ENCODE data around the gene NT5DC4.
A peak's percentile ranks its signal among the peaks of the same experiment; 100 is the strongest.

NT5DC4 gene

DNA sequence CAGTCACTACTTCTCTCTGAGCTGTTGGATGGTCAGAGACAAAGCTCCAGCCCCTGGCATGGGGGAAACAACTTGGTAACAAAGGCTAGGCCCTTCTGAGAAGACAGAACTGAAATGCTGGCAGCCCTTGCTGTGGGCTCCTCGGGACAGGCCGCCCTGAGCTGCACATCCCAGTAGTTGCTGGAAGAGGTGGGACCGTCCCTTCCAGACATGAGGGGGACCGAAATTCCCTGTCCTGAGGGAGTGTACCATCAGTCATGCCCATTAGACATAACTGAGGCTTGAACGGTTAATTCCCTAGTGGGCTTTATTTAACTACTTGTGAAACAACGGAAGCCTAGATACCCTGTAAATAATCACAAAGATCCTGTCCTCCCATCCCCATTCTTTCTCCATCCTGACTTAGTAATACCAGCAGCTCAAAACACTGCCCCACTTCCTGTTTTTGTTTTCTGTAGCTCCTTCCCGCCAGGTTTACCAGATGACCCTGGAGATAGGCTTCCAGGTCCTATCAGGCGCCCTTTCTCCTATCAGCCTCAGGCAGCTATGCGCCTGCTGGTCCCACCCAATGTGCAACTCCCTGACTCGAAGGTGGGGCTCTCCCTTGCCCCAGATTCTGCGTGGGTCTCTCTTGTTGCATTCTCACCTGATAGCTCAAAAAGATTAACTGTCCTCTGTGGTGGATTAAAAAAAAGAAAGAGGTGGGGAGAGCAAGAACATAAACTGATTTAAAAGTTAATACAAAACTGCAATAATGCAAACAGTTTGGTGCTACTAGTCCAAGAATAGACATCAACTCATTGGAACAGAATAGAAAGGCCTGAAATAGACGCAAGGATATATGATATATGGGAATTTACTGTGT is 37.0 kb upstream of the NT5DC4 start:
- Histone ChIP-seq H3K27me3 (replicated peaks in 2 of 5; ENCODE audit: control insufficient read depth in 4 of 5, insufficient read depth in 5 of 5, low read length in 4 of 5) (no peaks in the 10 kb centered on the region), H3K36me3 (ENCODE audit: control insufficient read depth in 4 of 4, insufficient read depth in 4 of 4, low read length in 3 of 4) (no peaks in the 10 kb centered on the region), H3K4me1 (ENCODE audit: control extremely low read depth in 1 of 4, control insufficient read depth in 4 of 4, insufficient read depth in 4 of 4, low read length in 3 of 4) (peaks cover 2 to 36% (median 11%) of the 10 kb centered on the region in 4 experiments), H3K9me3 (ENCODE audit: control extremely low read depth in 1 of 5, control insufficient read depth in 4 of 5, insufficient read depth in 2 of 5, low read depth in 1 of 5, low read length in 4 of 5) (no peaks in the 10 kb centered on the region), H3K27ac (ENCODE audit: insufficient read depth in 1 of 2, low read depth in 1 of 2, low read length in 2 of 2, poor library complexity in 1 of 2, severe bottlenecking in 2 of 2) (peak overlapping the region in 1 of 2 experiments; percentile 16), H3K4me3 (ENCODE audit: control insufficient read depth in 1 of 7, extremely low read depth in 1 of 7, insufficient read depth in 4 of 7, low read depth in 2 of 7, low read length in 6 of 7) (no peak overlapping the region)
- DNase-seq = peak in 2 of 3 donors; percentile 42 to 57
- CTCF ChIA-PET = interaction anchor here (0.7 to 16.8 kb wide), 10 partner anchors 9 to 83 kb away, joined by 3 to 210 read pairs (median 4); partner anchors contain the start of gene NT5DC4
- POLR2A ChIA-PET = no interaction called here
- WGBS (ENCODE audit: insufficient coverage) = 96% methylated on average over 10 of the region's 12 CpGs

DNA sequence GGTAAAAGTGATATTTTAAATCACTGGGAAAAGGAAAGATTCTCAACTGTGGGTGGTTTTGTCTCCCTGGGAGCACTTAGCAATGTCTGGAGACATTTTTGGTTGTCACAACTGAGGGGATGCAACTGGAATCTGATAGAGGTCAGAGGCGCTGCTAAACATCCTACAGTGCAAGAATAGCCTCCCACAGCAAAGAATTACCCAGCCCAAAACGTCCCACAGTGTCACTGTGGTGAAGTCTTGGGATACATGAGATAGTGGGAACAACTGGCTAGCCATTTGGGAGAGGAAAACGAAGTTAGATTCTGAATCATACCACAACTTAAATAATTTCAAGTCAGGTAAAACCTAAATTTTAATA is 36.4 kb upstream of the NT5DC4 start:
- Histone ChIP-seq H3K4me3 (ENCODE audit: control insufficient read depth in 1 of 7, extremely low read depth in 1 of 7, insufficient read depth in 4 of 7, low read depth in 2 of 7, low read length in 6 of 7) (no peak overlapping the region), H3K4me1 (ENCODE audit: control extremely low read depth in 1 of 4, control insufficient read depth in 4 of 4, insufficient read depth in 4 of 4, low read length in 3 of 4) (peaks cover 2 to 36% (median 11%) of the 10 kb centered on the region in 4 experiments), H3K27ac (ENCODE audit: insufficient read depth in 1 of 2, low read depth in 1 of 2, low read length in 2 of 2, poor library complexity in 1 of 2, severe bottlenecking in 2 of 2) (no peak overlapping the region), H3K36me3 (ENCODE audit: control insufficient read depth in 4 of 4, insufficient read depth in 4 of 4, low read length in 3 of 4) (no peaks in the 10 kb centered on the region), H3K27me3 (replicated peaks in 2 of 5; ENCODE audit: control insufficient read depth in 4 of 5, insufficient read depth in 5 of 5, low read length in 4 of 5) (no peaks in the 10 kb centered on the region), H3K9me3 (ENCODE audit: control extremely low read depth in 1 of 5, control insufficient read depth in 4 of 5, insufficient read depth in 2 of 5, low read depth in 1 of 5, low read length in 4 of 5) (no peaks in the 10 kb centered on the region)
- POLR2A ChIA-PET = no interaction called here
- DNase-seq = no peak
- WGBS (ENCODE audit: insufficient coverage) = no CpG with 5 or more reads among the region's 3 CpGs
- CTCF ChIA-PET = interaction anchor here (1.0 to 16.8 kb wide), 11 partner anchors 8 to 149 kb away, joined by 3 to 210 read pairs (median 5); partner anchors contain the start of gene NT5DC4

GRCh38 chr2:112685271-112685884 is 35.4 kb upstream of the NT5DC4 start:
- Histone ChIP-seq H3K4me1 (ENCODE audit: control extremely low read depth in 1 of 4, control insufficient read depth in 4 of 4, insufficient read depth in 4 of 4, low read length in 3 of 4) (peaks cover 2 to 36% (median 11%) of the 10 kb centered on the region in 4 experiments), H3K36me3 (ENCODE audit: control insufficient read depth in 4 of 4, insufficient read depth in 4 of 4, low read length in 3 of 4) (no peaks in the 10 kb centered on the region), H3K9me3 (ENCODE audit: control extremely low read depth in 1 of 5, control insufficient read depth in 4 of 5, insufficient read depth in 2 of 5, low read depth in 1 of 5, low read length in 4 of 5) (no peaks in the 10 kb centered on the region), H3K27ac (ENCODE audit: insufficient read depth in 1 of 2, low read depth in 1 of 2, low read length in 2 of 2, poor library complexity in 1 of 2, severe bottlenecking in 2 of 2) (no peak overlapping the region), H3K27me3 (replicated peaks in 2 of 5; ENCODE audit: control insufficient read depth in 4 of 5, insufficient read depth in 5 of 5, low read length in 4 of 5) (no peaks in the 10 kb centered on the region), H3K4me3 (ENCODE audit: control insufficient read depth in 1 of 7, extremely low read depth in 1 of 7, insufficient read depth in 4 of 7, low read depth in 2 of 7, low read length in 6 of 7) (no peak overlapping the region)
- CTCF ChIA-PET = interaction anchor here (0.5 to 16.8 kb wide), 13 partner anchors 9 to 148 kb away, joined by 3 to 210 read pairs (median 4); partner anchors contain the start of gene NT5DC4
- POLR2A ChIA-PET = no interaction called here
- 88% methylated on average over 2 of the region's 4 CpGs for WGBS (ENCODE audit: insufficient coverage)
- peak in 2 of 3 donors; percentile 50 to 56 for DNase-seq

GRCh38 chr2:112686348-112687217 is 34.2 kb upstream of the NT5DC4 start:
- Histone ChIP-seq H3K4me1 (ENCODE audit: control extremely low read depth in 1 of 4, control insufficient read depth in 4 of 4, insufficient read depth in 4 of 4, low read length in 3 of 4) (peaks cover 2 to 47% (median 21%) of the 10 kb centered on the region in 4 experiments), H3K9me3 (ENCODE audit: control extremely low read depth in 1 of 5, control insufficient read depth in 4 of 5, insufficient read depth in 2 of 5, low read depth in 1 of 5, low read length in 4 of 5) (no peaks in the 10 kb centered on the region), H3K4me3 (ENCODE audit: control insufficient read depth in 1 of 7, extremely low read depth in 1 of 7, insufficient read depth in 4 of 7, low read depth in 2 of 7, low read length in 6 of 7) (no peak overlapping the region), H3K27me3 (replicated peaks in 2 of 5; ENCODE audit: control insufficient read depth in 4 of 5, insufficient read depth in 5 of 5, low read length in 4 of 5) (no peaks in the 10 kb centered on the region), H3K36me3 (ENCODE audit: control insufficient read depth in 4 of 4, insufficient read depth in 4 of 4, low read length in 3 of 4) (no peaks in the 10 kb centered on the region), H3K27ac (ENCODE audit: insufficient read depth in 1 of 2, low read depth in 1 of 2, low read length in 2 of 2, poor library complexity in 1 of 2, severe bottlenecking in 2 of 2) (peak overlapping the region in 1 of 2 experiments; percentile 39)
- peak in 2 of 3 donors; percentile 42 to 50 for DNase-seq
- 80% methylated on average over 13 of the region's 15 CpGs for WGBS (ENCODE audit: insufficient coverage)
- CTCF ChIA-PET = interaction anchor here (0.6 to 16.8 kb wide), 7 partner anchors 11 to 86 kb away, joined by 3 to 210 read pairs (median 4); partner anchors contain the start of gene NT5DC4
- POLR2A ChIA-PET = interaction anchor here (0.6 kb wide), 1 partner anchor 56 kb away, joined by 7 read pairs; no protein-coding TSS in a partner anchor

- peaks cover 2 to 53% (median 27%) of the 10 kb centered on the region in 4 experiments for H3K4me1 ChIP-seq (ENCODE audit: control extremely low read depth in 1 of 4, control insufficient read depth in 4 of 4, insufficient read depth in 4 of 4, low read length in 3 of 4)
- CTCF ChIA-PET = interaction anchor here (0.8 to 16.8 kb wide), 7 partner anchors 11 to 58 kb away, joined by 3 to 210 read pairs (median 10); partner anchors contain the start of gene NT5DC4
- DNase-seq = no peak
Measured at GRCh38 chr2:112687522-112687921, 33.3 kb upstream of the NT5DC4 start.

DNA sequence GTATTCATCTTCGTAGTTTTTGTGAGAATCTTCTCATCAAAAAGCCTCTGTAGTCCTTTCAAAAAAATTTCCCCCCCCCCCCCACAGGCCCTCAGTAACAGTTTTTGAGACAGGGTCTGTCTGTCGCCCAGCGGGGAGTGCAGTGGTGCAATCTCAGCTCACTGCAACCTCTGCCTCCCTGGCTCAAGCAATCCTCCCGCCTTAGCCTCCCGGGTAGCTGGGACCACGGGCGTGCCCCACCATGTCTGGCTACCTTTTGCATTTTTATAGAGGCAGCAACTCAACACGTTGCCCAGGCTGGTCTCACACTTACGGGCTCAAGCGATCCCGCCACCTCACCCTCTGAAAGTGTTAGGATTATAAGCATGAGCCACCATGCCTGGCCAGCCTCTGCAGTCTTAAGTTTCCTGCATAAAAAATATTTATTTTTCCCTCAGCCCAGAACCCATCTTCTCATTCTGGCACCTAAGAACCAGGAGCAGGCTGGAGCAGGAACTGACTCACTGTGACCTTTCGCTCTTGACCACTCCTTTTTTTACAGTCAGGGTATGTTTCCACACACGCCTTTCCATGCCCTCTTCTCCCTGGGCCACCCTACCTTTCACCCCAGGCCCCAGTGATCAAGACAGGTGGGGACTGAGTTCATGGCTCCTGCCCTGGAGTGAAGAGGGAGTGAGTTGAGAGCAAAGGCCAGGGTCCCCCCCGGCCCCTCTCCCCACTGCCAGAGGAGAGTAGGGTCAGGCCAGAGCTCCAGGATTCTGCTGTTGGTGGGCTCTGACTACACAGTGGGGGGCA is 32.5 kb upstream of the NT5DC4 start:
- no peak overlapping the region for H3K27ac ChIP-seq (ENCODE audit: insufficient read depth in 1 of 2, low read depth in 1 of 2, low read length in 2 of 2, poor library complexity in 1 of 2, severe bottlenecking in 2 of 2)
- no peak for DNase-seq

More at GRCh38 chr2:112687522-112687921, 33.3 kb upstream of the NT5DC4 start:
- Histone ChIP-seq H3K36me3 (ENCODE audit: control insufficient read depth in 4 of 4, insufficient read depth in 4 of 4, low read length in 3 of 4) (no peaks in the 10 kb centered on the region), H3K27me3 (replicated peaks in 2 of 5; ENCODE audit: control insufficient read depth in 4 of 5, insufficient read depth in 5 of 5, low read length in 4 of 5) (no peaks in the 10 kb centered on the region), H3K9me3 (ENCODE audit: control extremely low read depth in 1 of 5, control insufficient read depth in 4 of 5, insufficient read depth in 2 of 5, low read depth in 1 of 5, low read length in 4 of 5) (no peaks in the 10 kb centered on the region), H3K27ac (ENCODE audit: insufficient read depth in 1 of 2, low read depth in 1 of 2, low read length in 2 of 2, poor library complexity in 1 of 2, severe bottlenecking in 2 of 2) (no peak overlapping the region), H3K4me3 (ENCODE audit: control insufficient read depth in 1 of 7, extremely low read depth in 1 of 7, insufficient read depth in 4 of 7, low read depth in 2 of 7, low read length in 6 of 7) (no peak overlapping the region)
- WGBS (ENCODE audit: insufficient coverage) = 95% methylated on average over 5 of the region's 6 CpGs
- POLR2A ChIA-PET = interaction anchor here (0.7 kb wide), 1 partner anchor 17 kb away, joined by 3 read pairs; no protein-coding TSS in a partner anchor

More for the DNA sequence above, 32.5 kb upstream of the NT5DC4 start:
- CTCF ChIA-PET = interaction anchor here (0.8 to 16.8 kb wide), 9 partner anchors 11 to 59 kb away, joined by 3 to 210 read pairs (median 4); partner anchors contain the start of genes NT5DC4 and SLC20A1
- Histone ChIP-seq H3K4me3 (ENCODE audit: control insufficient read depth in 1 of 7, extremely low read depth in 1 of 7, insufficient read depth in 4 of 7, low read depth in 2 of 7, low read length in 6 of 7) (no peak overlapping the region), H3K36me3 (ENCODE audit: control insufficient read depth in 4 of 4, insufficient read depth in 4 of 4, low read length in 3 of 4) (no peaks in the 10 kb centered on the region), H3K27me3 (replicated peaks in 2 of 5; ENCODE audit: control insufficient read depth in 4 of 5, insufficient read depth in 5 of 5, low read length in 4 of 5) (no peaks in the 10 kb centered on the region), H3K4me1 (ENCODE audit: control extremely low read depth in 1 of 4, control insufficient read depth in 4 of 4, insufficient read depth in 4 of 4, low read length in 3 of 4) (peaks cover 6 to 60% (median 34%) of the 10 kb centered on the region in 4 experiments), H3K9me3 (ENCODE audit: control extremely low read depth in 1 of 5, control insufficient read depth in 4 of 5, insufficient read depth in 2 of 5, low read depth in 1 of 5, low read length in 4 of 5) (no peaks in the 10 kb centered on the region)
- WGBS (ENCODE audit: insufficient coverage) = 92% methylated on average over 13 of the region's 14 CpGs
- POLR2A ChIA-PET = interaction anchor here (0.7 kb wide), 1 partner anchor 18 kb away, joined by 3 read pairs; no protein-coding TSS in a partner anchor
